ENCODE results near the gene SPINK4.

Gene SPINK4

GRCh38 chr9:33257276-33257675 lies 17.3 kb downstream of the SPINK4 start:
- no peak for DNase-seq (ENCODE audit: low read depth)

- DNase-seq (ENCODE audit: low read depth) = no peak
Observed at GRCh38 chr9:33260372-33260771, 20.4 kb downstream of the SPINK4 start.

- peak; percentile 5 for DNase-seq (ENCODE audit: low read depth)
Observed at GRCh38 chr9:33263131-33264002, 23.4 kb downstream of the SPINK4 start.

- DNase-seq (ENCODE audit: low read depth) = no peak
Observed at GRCh38 chr9:33264003-33264472, 24.1 kb downstream of the SPINK4 start.

- peak; percentile 99 for DNase-seq (ENCODE audit: low read depth)
Observed at GRCh38 chr9:33264473-33265177, 24.7 kb downstream of the SPINK4 start, which contains the start of the genes BAG1 and CHMP5. BAG1 (minus strand) TSS chr9:33264708. CHMP5 (plus strand) TSS chr9:33265049; CDS start chr9:33265079, 30 bp downstream.

- no peak for DNase-seq (ENCODE audit: low read depth)
Observed at GRCh38 chr9:33265211-33265865, 25.4 kb downstream of the SPINK4 start.

- DNase-seq (ENCODE audit: low read depth) = no peak
Observed at GRCh38 chr9:33267151-33267767, 27.3 kb downstream of the SPINK4 start.

GRCh38 chr9:33270146-33270545 lies 30.2 kb downstream of the SPINK4 start:
- no peak for DNase-seq (ENCODE audit: low read depth)

- no peak for DNase-seq (ENCODE audit: low read depth)
Observed at GRCh38 chr9:33272061-33272460, 32.1 kb downstream of the SPINK4 start.

GRCh38 chr9:33273266-33273971 lies 33.5 kb downstream of the SPINK4 start:
- DNase-seq (ENCODE audit: low read depth) = no peak

- DNase-seq (ENCODE audit: low read depth) = no peak
Observed at GRCh38 chr9:33273972-33274328, 34.0 kb downstream of the SPINK4 start.

- DNase-seq (ENCODE audit: low read depth) = no peak
Observed at GRCh38 chr9:33277484-33277883, 37.5 kb downstream of the SPINK4 start.

- DNase-seq (ENCODE audit: low read depth) = no peak
Observed at GRCh38 chr9:33285502-33285901, 45.5 kb downstream of the SPINK4 start.

- peak; percentile 64 for DNase-seq (ENCODE audit: low read depth)
Observed at GRCh38 chr9:33287087-33287490, 47.1 kb downstream of the SPINK4 start.

- no peak for DNase-seq (ENCODE audit: low read depth)
Observed at GRCh38 chr9:33288235-33288634, 48.3 kb downstream of the SPINK4 start.

- no peak for DNase-seq (ENCODE audit: low read depth)
Observed at GRCh38 chr9:33288828-33289483, 49.0 kb downstream of the SPINK4 start.

GRCh38 chr9:33289496-33289895 lies 49.5 kb downstream of the SPINK4 start:
- no peak for DNase-seq (ENCODE audit: low read depth)

- no peak for DNase-seq (ENCODE audit: low read depth)
Observed at GRCh38 chr9:33289936-33290246, 49.9 kb downstream of the SPINK4 start.

GRCh38 chr9:33290247-33291030 lies 50.5 kb downstream of the SPINK4 start, which contains the start of gene NFX1:
NFX1 (plus strand) TSS chr9:33290516; CDS start chr9:33290573, 57 bp downstream.
- peak; percentile 97 for DNase-seq (ENCODE audit: low read depth)

- no peak for DNase-seq (ENCODE audit: low read depth)
Observed at GRCh38 chr9:33291031-33291397, 51.0 kb downstream of the SPINK4 start.
